Large intestine (tissue), 3 donors: ENCODE measurements around the gene MYH7. TPM values are rescaled to one million over a fixed set of nuclear protein-coding genes. Genes with fewer than 3 reads are reported as not detected.
A peak's percentile ranks its signal among the peaks of the same experiment; 100 is the strongest.

Experiments
- DNase-seq, 2 donors: peaks; one replicate each; pipeline versions ENCODE4 v3.0.0 to v3.0.0-alpha.2; 2013
- H3K27ac ChIP-seq: one replicate; pipeline ENCODE4 v1.5.1; 2013; ENCODE audit warnings: low read length
- H3K27me3 ChIP-seq: 2 replicates; pipeline ENCODE4 v1.6.1; 2013; ENCODE audit warnings: low read length; ENCODE audit not compliant: control insufficient read depth, insufficient read depth
- H3K36me3 ChIP-seq: 2 replicates; pipeline ENCODE4 v1.6.1; 2013; ENCODE audit warnings: low read length; ENCODE audit not compliant: control insufficient read depth, insufficient read depth
- H3K4me1 ChIP-seq: one replicate; pipeline ENCODE4 v1.6.1; 2013; ENCODE audit warnings: low read length; ENCODE audit not compliant: control insufficient read depth, insufficient read depth
- H3K4me3 ChIP-seq: one replicate; pipeline ENCODE4 v1.5.1; 2013; ENCODE audit warnings: low read length
- H3K9me3 ChIP-seq: one replicate; pipeline ENCODE4 v1.6.1; 2013; ENCODE audit warnings: mild to moderate bottlenecking, low read depth, low read length, moderate library complexity; ENCODE audit not compliant: control insufficient read depth
- whole genome bisulfite sequencing: methylation state at CpG from one replicate; pipeline ENCODE4 v1.1.5; 2013; ENCODE audit warnings: low lambda C conversion rate; ENCODE audit not compliant: insufficient coverage; 5-methylcytosine and 5-hydroxymethylcytosine counted together
- polyA plus RNA-seq: library from polyadenylated mRNA; unstranded; fragments of 120-200 nt; gene quantifications from one replicate; pipeline ENCODE4 v1.2.1, GENCODE V29; 2013

The MYH7 gene
- polyA plus RNA-seq, 1 donor = 0.91 TPM

DNA sequence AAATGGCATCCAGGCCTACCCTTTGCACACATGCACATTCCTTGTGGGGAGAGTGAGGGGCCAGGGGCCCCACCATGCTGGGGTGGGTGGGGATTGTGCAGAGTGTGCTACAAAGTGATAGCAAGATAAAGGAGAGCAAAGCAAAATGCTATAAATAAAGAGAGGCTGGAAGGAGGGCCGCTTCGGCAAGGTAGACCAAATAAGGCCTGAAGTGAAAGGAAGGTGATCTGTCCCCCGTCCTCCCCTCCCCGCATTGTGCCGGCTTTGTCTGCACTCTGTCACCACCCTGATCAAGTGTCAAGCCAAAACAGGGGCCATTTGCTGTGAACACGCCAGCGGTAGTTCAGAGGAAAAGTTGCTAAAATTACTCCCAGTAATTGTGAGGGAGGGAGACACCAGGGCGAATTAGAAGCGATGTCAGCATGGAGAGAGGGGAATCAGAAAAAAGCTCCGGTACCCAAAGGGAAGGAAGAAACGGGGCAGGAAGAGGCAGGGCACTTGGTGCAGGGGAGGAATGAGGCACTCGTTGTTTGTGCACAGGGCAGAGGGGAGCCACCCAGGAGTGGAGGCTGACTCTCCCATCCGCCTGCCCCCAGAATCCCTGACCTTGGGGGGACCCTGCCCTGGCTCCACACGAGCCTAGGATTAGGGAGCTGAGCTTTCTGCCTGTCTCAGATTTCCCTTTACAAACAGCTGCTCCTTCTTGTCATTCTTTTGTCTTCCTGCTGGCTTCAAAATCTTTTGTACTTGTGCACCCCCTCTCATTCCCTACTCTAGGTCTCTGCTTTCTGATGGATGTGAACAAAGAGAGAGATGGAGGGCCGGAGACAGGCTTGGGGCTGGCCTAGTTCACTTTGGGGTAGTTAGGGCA is 2.9 kb upstream of the MYH7 start:
- Histone ChIP-seq H3K9me3 (no peaks in the 10 kb centered on the region), H3K27ac (peak overlapping the region; percentile 33), H3K4me1 (peaks cover 5% of the 10 kb centered on the region), H3K36me3 (no peaks in the 10 kb centered on the region), H3K4me3 (no peak overlapping the region), H3K27me3 (no peaks in the 10 kb centered on the region)
- no peak for DNase-seq
- no CpG with 5 or more reads among the region's 15 CpGs for WGBS

DNA sequence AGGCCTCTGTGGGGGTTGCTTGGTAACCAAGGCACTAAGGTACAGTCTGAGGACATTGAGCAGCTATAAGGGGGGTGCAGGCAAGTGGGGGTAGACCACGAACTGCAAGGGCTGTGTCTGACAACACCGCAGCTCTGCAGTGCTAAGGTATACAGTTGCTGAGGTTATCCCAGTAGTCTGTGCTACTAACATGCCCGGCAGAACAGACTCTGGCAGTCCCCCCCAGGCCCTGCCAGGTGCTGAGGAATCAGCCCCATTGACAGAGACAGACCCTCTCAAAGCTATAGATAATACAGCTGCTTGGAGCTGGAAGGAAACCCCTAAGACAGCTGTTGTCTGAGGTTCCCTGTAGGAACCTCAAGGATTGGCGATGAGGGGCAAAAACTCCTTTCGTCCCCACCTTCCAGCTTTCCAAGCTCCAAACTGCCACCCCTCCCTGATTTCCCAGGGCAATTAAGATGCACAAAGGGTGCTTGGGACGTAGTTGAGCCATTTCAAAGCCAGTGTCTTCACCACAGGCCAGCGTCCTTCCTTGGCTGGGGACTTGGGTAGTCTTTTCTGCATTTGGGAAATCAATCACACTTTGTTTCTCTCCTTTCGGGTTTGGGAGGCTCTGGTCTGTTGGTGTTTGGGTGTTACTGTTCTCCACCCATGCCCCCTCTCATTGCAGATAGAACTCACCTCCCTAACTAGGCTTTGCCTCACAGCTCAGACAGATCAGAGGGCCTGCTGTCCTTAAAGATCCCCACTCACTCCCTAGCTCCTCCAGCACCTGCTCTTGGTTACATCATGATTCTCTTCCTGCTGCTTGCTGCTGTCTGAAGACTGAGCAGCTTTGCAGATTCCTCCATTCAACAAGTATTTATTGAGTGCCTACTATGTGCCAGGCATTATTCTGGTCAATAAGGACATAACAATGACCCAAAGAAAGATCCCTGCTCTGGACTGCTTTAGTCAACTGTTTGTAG is 2.0 kb upstream of the MYH7 start:
- H3K9me3 ChIP-seq = no peaks in the 10 kb centered on the region
- no peaks in the 10 kb centered on the region for H3K36me3 ChIP-seq
- DNase-seq = no peak
- WGBS = no CpG with 5 or more reads among the region's 8 CpGs
- no peaks in the 10 kb centered on the region for H3K27me3 ChIP-seq
- peaks cover 5% of the 10 kb centered on the region for H3K4me1 ChIP-seq
- H3K4me3 ChIP-seq = no peak overlapping the region
- H3K27ac ChIP-seq = peak overlapping the region; percentile 48

DNA sequence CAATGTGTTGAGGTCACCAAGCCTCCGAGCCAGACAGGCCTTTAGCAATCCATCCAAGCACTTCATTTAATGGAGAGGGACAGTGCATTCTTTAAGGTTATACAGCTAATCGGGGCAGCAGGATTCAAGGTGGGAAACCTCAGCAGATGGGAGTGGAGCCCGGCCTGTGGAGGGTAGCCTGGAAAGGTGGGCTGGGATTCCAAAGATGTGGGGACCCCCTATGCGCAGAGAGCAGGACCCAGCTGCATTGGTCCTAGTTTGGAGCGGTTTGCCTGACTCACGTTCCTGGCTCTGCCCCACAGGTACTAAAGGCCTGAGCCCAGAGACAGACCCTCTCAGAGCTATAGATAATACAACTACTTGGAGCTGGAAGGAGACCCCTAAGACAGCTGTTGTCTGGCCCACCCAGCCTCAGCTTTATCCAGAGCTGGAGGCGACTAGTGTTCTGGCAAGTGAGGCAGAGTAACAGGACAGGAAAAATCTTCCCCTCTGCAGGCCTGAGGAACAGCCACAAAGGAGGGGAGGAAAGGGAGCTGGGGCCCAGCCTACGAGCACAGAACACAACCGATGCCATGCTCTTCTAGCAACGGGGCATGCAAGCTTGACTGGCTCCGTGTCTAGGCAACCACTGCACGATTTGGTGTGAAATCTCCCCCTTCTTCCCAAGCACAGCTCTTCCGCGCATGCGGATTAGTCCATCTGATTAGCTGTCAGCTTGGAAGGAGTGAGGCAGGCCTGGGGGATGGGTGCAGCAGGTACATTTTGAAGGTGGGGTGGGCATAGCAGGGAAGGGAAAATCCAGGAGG is 1.1 kb upstream of the MYH7 start:
- no peaks in the 10 kb centered on the region for H3K27me3 ChIP-seq
- H3K27ac ChIP-seq = peak overlapping the region; percentile 30
- no peaks in the 10 kb centered on the region for H3K36me3 ChIP-seq
- WGBS = no CpG with 5 or more reads among the region's 15 CpGs
- H3K4me3 ChIP-seq = no peak overlapping the region
- no peaks in the 10 kb centered on the region for H3K9me3 ChIP-seq
- peak in 1 of 2 donors; percentile 45 for DNase-seq
- peaks cover 5% of the 10 kb centered on the region for H3K4me1 ChIP-seq

DNA sequence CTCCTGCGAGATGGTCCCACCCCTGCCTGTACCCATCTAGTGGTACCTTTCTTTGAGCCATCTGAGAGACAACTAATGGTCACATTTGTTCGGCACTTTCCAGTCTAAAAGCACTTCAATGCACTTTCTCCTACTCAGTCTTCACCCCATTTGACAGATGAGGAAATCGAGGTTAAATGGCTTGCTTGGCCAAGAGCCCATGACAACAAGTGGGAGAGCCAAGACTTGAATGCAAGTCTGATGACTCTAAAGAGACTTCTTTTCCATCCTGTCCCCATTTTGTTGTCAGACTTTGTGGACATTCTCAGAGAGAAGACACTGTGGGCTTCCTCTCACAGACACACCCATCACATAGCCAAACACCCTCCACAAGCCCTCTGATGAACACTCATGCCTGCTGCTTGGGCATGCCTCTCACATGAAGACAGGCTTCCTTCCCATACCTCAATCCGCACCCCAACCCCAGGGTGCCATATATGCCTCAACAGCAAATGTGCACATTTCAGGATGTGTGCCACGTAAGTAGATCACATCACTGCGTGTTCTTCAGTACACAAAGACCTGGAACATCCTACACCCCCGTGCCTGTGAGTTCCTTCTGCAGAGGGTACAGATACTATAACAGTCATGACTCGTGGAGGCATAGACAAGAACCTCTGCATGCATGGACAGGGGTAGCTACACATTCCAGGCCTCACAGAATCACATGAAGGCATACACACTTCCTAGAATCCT is 805 bp downstream of the MYH7 start:
- no peaks in the 10 kb centered on the region for H3K36me3 ChIP-seq
- no peaks in the 10 kb centered on the region for H3K27me3 ChIP-seq
- H3K9me3 ChIP-seq = no peaks in the 10 kb centered on the region
- no peak overlapping the region for H3K27ac ChIP-seq
- no peak overlapping the region for H3K4me3 ChIP-seq
- no peak for DNase-seq
- 100% methylated on average over 1 of the region's 8 CpGs for WGBS
- peaks cover 5% of the 10 kb centered on the region for H3K4me1 ChIP-seq

DNA sequence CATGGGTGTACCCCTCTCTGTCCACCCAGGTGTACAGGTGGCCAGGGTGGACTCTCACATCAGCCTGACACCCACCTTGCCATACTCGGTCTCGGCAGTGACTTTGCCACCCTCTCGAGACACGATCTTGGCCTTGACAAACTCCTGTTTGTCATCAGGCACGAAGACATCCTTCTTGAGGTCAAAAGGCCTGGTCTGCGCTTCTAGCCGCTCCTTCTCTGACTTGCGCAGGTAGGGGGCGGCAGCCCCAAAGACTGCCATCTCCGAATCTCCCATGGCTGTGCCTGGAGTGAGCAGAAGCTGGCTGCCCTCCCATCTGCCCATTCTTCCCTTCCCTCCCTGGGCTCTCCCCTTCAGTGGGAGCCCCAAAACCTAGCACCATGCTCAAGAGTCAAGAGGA is 2.0 kb downstream of the MYH7 start:
- Histone ChIP-seq H3K27ac (no peak overlapping the region), H3K9me3 (no peaks in the 10 kb centered on the region), H3K36me3 (no peaks in the 10 kb centered on the region), H3K4me1 (peaks cover 5% of the 10 kb centered on the region), H3K27me3 (no peaks in the 10 kb centered on the region), H3K4me3 (no peak overlapping the region)
- no peak for DNase-seq
- WGBS = no CpG with 5 or more reads among the region's 10 CpGs

DNA sequence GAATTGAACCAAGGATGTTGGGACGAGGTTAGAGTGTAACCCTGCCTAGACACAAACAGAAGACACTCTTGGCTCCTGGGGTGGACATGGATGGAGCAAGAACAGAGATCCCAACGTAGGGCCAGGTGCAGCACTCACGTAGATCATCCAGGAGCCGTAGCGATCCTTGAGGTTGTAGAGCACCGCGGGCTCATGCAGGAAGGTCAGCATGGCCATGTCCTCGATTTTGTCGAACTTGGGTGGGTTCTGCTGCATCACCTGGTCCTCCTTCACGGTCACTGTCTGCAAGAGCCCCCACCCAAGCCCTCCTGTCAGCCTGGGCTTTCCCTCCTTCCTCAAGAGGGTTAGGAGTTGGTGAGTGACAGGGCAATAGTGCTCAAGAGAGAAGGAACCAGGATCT is 2.5 kb downstream of the MYH7 start:
- no peak for DNase-seq
- no peaks in the 10 kb centered on the region for H3K36me3 ChIP-seq
- H3K9me3 ChIP-seq = no peaks in the 10 kb centered on the region
- H3K4me3 ChIP-seq = no peak overlapping the region
- no peaks in the 10 kb centered on the region for H3K27me3 ChIP-seq
- no CpG with 5 or more reads among the region's 10 CpGs for WGBS
- no peak overlapping the region for H3K27ac ChIP-seq
- H3K4me1 ChIP-seq = peaks cover 5% of the 10 kb centered on the region

DNA sequence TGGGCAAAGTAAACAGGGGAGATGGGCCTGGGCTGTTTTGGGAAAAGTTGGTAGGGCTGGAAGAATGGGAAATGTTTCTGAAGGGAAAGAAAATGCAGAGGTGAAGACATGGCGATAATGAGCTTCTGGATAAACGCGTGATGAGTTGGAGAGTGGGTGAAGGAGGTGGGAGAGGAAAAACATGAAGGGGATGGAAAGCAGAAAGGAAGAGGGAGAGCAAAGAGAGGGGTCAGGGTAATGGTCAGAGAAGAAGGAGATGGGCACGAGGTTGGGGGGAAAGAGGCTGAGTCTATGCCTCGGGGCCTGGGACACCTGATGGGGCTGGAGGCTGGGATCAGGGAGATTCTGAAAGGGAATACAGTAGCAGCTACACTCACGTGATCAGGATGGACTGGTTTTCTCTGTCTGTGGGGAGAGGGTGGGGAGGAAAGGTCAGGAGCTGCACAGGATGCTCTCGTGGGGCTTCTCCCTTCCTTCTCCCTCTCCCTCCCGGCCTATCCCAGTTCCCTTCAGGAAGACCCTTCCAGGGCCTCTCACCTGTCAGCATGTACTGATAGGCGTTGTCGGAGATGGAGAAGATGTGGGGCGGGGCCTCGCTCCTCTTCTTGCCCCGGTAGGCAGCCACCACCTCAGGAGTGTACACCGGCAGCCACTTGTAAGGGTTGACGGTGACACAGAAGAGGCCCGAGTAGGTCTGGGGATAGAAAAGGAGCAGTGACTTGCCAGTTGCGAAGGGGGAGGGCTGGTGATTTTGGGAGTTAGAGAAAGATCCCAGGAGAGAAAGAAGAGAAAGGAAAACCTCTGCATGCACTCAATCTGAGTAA is 3.1 kb downstream of the MYH7 start:
- Histone ChIP-seq H3K36me3 (no peaks in the 10 kb centered on the region), H3K27me3 (no peaks in the 10 kb centered on the region), H3K27ac (no peak overlapping the region), H3K4me1 (peaks cover 5% of the 10 kb centered on the region), H3K9me3 (no peaks in the 10 kb centered on the region), H3K4me3 (no peak overlapping the region)
- 94% methylated on average over 4 of the region's 17 CpGs for WGBS
- no peak for DNase-seq

DNA sequence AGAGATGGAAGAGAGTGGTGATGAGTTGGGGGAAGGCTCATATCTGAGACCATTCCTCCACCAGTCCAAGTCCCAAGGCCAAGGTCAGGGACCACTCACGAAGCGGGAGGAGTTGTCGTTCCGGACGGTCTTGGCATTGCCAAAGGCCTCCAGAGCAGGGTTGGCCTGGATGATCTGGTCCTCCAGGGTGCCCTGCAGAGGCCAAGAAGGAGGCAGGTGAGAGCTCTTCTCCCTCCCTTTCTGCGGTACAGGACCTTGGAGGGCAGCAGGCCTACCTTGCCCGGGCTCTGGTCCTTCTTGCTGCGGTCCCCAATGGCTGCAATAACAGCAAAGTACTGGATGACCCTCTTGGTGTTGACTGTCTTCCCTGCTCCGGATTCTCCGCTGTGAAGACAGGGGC is 4.0 kb downstream of the MYH7 start:
- H3K27me3 ChIP-seq = no peaks in the 10 kb centered on the region
- no peaks in the 10 kb centered on the region for H3K36me3 ChIP-seq
- H3K4me1 ChIP-seq = peaks cover 5% of the 10 kb centered on the region
- H3K9me3 ChIP-seq = no peaks in the 10 kb centered on the region
- no CpG with 5 or more reads among the region's 10 CpGs for WGBS
- no peak overlapping the region for H3K27ac ChIP-seq
- no peak overlapping the region for H3K4me3 ChIP-seq
- DNase-seq = no peak

DNA sequence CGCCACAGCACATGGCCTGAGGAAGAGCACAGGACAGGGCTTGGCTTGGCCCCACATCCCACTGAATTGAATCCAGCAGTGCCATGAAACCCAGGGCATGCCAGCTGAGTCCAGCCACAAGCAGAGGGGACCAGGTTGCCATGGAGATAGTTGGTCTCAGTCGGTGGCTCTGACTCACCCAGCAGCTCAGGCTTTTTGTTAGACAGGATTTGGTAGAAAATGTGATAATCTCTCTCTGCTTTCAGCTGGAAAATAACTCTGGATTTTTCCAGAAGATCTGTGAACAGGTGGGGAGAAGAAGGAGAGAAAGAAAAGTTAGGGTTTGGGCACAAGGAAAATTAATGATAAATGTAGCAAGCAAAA is 4.8 kb downstream of the MYH7 start:
- no peaks in the 10 kb centered on the region for H3K9me3 ChIP-seq
- H3K4me3 ChIP-seq = no peak overlapping the region
- H3K27me3 ChIP-seq = no peaks in the 10 kb centered on the region
- H3K4me1 ChIP-seq = peaks cover 5% of the 10 kb centered on the region
- WGBS = no CpG with 5 or more reads among the region's 2 CpGs
- DNase-seq = no peak
- no peaks in the 10 kb centered on the region for H3K36me3 ChIP-seq
- H3K27ac ChIP-seq = no peak overlapping the region
